CD4-positive, alpha-beta T cell treated with Interleukin-6 for 4 hours (primary cell): Measurements from ENCODE around the gene RIMBP2.
"Not testable (repeated sequence)": the region's sequence is repeated elsewhere in the genome, so short reads cannot be mapped to it uniquely, and the experiment has no call there.

Experiments
- DNase-seq: peaks from one replicate; pipeline ENCODE4 v3.0.0-alpha.2; 2020; ENCODE audit warnings: mixed read lengths

The RIMBP2 gene

GRCh38 chr12:130589540-130590317 is 126.4 kb downstream of the RIMBP2 start:
- no peak for DNase-seq

- no peak for DNase-seq
These were observed 127.2 kb downstream of the RIMBP2 start for GRCh38 chr12:130588696-130589539.

GRCh38 chr12:130587966-130588365 is 128.1 kb downstream of the RIMBP2 start:
- no peak for DNase-seq

GRCh38 chr12:130584475-130584874 is 131.6 kb downstream of the RIMBP2 start:
- not testable (repeated sequence) for DNase-seq

- DNase-seq: no peak
These were observed 132.3 kb downstream of the RIMBP2 start for GRCh38 chr12:130583800-130584199.

- no peak for DNase-seq
These were observed 132.8 kb downstream of the RIMBP2 start for GRCh38 chr12:130583317-130583716.

- no peak for DNase-seq
These were observed 133.8 kb downstream of the RIMBP2 start for GRCh38 chr12:130582286-130582685.

- DNase-seq: no peak
These were observed 134.3 kb downstream of the RIMBP2 start for GRCh38 chr12:130581782-130582181.

GRCh38 chr12:130579231-130579630 is 136.9 kb downstream of the RIMBP2 start:
- no peak for DNase-seq

GRCh38 chr12:130577351-130577750 is 138.7 kb downstream of the RIMBP2 start:
- no peak for DNase-seq

- DNase-seq: no peak
These were observed 139.7 kb downstream of the RIMBP2 start for GRCh38 chr12:130576371-130576816.

GRCh38 chr12:130574402-130574801 is 141.7 kb downstream of the RIMBP2 start:
- no peak for DNase-seq

GRCh38 chr12:130573766-130574165 is 142.3 kb downstream of the RIMBP2 start:
- no peak for DNase-seq

- DNase-seq: no peak
These were observed 142.9 kb downstream of the RIMBP2 start for GRCh38 chr12:130573235-130573634.

GRCh38 chr12:130572553-130572952 is 143.5 kb downstream of the RIMBP2 start:
- no peak for DNase-seq

GRCh38 chr12:130571734-130572133 is 144.4 kb downstream of the RIMBP2 start:
- DNase-seq: no peak

GRCh38 chr12:130571089-130571488 is 145.0 kb downstream of the RIMBP2 start:
- no peak for DNase-seq

- DNase-seq: no peak
These were observed 146.6 kb downstream of the RIMBP2 start for GRCh38 chr12:130569521-130569920.

- DNase-seq: no peak
These were observed 147.6 kb downstream of the RIMBP2 start for GRCh38 chr12:130568501-130568900.

- no peak for DNase-seq
These were observed 148.1 kb downstream of the RIMBP2 start for GRCh38 chr12:130568041-130568440.

GRCh38 chr12:130566446-130567155 is 149.5 kb downstream of the RIMBP2 start:
- no peak for DNase-seq

- no peak for DNase-seq
These were observed 150.9 kb downstream of the RIMBP2 start for GRCh38 chr12:130565189-130565588.

GRCh38 chr12:130563323-130563722 is 152.8 kb downstream of the RIMBP2 start:
- DNase-seq: no peak
